K562 (cell line): Measurements from ENCODE around the gene CTRL. TPM values are rescaled to one million over a fixed set of nuclear protein-coding genes. Genes with fewer than 3 reads are reported as not detected.

ENCODE experiments used
- CBX3 ChIP-seq, 2 experiments: IDR thresholded peaks; 1 replicate in 1 of 2; 2 replicates in 1 of 2; pipeline ENCODE4 v1.6.1; 2012; ENCODE audit warnings: inconsistent platforms in 2 of 2, low read length in 2 of 2, borderline replicate concordance in 1 of 2, control low read depth in 1 of 2
- CREM ChIP-seq: IDR thresholded peaks from 2 replicates; pipeline ENCODE4 v1.6.1; 2014; ENCODE audit warnings: antibody characterized with exemption, low read depth
- FOXK1 ChIP-seq: sonication (generic); formaldehyde crosslinking; IDR thresholded peaks from 2 replicates; pipeline ENCODE4 v1.8.0; 2022; ENCODE audit warnings: missing genetic modification reagents, mild to moderate bottlenecking, borderline replicate concordance
- LEF1 ChIP-seq: fragments of 450-650 bp; IDR thresholded peaks from 2 replicates; pipeline ENCODE4 v1.6.1; 2016; ENCODE audit warnings: mild to moderate bottlenecking
- MIER1 ChIP-seq: fragments of 450-650 bp; IDR thresholded peaks from 2 replicates; pipeline ENCODE4 v1.6.1; 2016; ENCODE audit warnings: antibody characterized with exemption, mild to moderate bottlenecking, low read depth
- NCOA1 ChIP-seq: fragments of 450-650 bp; IDR thresholded peaks from 2 replicates; pipeline ENCODE4 v1.6.1; 2016; ENCODE audit warnings: low read depth
- NCOA2 ChIP-seq, 2 experiments: fragments of 450-650 bp; IDR thresholded peaks; 2 replicates each; pipeline ENCODE4 v1.6.1; 2018; ENCODE audit warnings: mild to moderate bottlenecking in 2 of 2, moderate library complexity in 1 of 2; ENCODE audit not compliant: partially characterized antibody in 2 of 2
- SIN3A ChIP-seq, 2 experiments: fragments of 150-350 bp in 1 of 2; IDR thresholded peaks; 2 replicates each; pipeline ENCODE4 v1.6.1; 2011 to 2016; ENCODE audit warnings: borderline replicate concordance in 2 of 2, low read depth in 2 of 2, low read length in 2 of 2, mild to moderate bottlenecking in 2 of 2, moderate library complexity in 2 of 2; ENCODE audit not compliant: control insufficient read depth in 1 of 2
- SRSF7 ChIP-seq: fragments of 200-400 bp; formaldehyde crosslinking; optimal IDR thresholded peaks from 2 replicates; pipeline ENCODE3; 2017; ENCODE audit warnings: mild to moderate bottlenecking, low read depth, low read length
- ZNF282 ChIP-seq: sonication (generic); formaldehyde crosslinking; IDR thresholded peaks from 2 replicates; pipeline ENCODE4 v1.8.1; 2023; ENCODE audit warnings: missing genetic modification reagents
- polyA plus RNA-seq, 8 experiments: library from polyadenylated mRNA; depleted of rRNA in 4 of 8; stranded (reverse) in 5 of 8; unstranded in 3 of 8; fragments of >200 nt; fragmentation: Nextera tagmentation in 2 of 8; fragmentation: Illumina TruSeq in 1 of 8; extraction: Ambion mirVana in 2 of 8; extraction: Trizol in 1 of 8; gene quantifications; 2 replicates each; pipeline versions ENCODE4 v1.2.1 to v1.2.3, GENCODE V29; 2011 to 2014; ENCODE audit warnings: inconsistent platforms in 1 of 8, missing spikeins in 1 of 8
- total RNA-seq, 7 experiments: library from RNA; depleted of rRNA in 6 of 7; stranded (reverse); fragments of >200 nt in 6 of 7; fragmentation: Illumina TruSeq in 2 of 7; extraction: Trizol in 2 of 7; gene quantifications; 2 replicates each; pipeline versions ENCODE4 v1.2.1 to v1.2.3, GENCODE V29; 2011 to 2021; ENCODE audit warnings: low replicate concordance in 1 of 7
- TF ChIP-seq, protein P1 (sequence below): fragments of 450-650 bp; conservative IDR thresholded peaks from 2 replicates; pipeline ENCODE4 v1.6.1; 2016; ENCODE audit warnings: missing genetic modification characterization, low read depth, mild to moderate bottlenecking, control low read depth, missing compliant biosample characterization
- TF ChIP-seq, protein P2 (sequence below): fragments of 450-650 bp; formaldehyde crosslinking; IDR thresholded peaks from 2 replicates; pipeline ENCODE4 v1.4.0; 2022; ENCODE audit warnings: missing genetic modification characterization
- TF ChIP-seq, protein P3 (sequence below): IDR thresholded peaks from 2 replicates; pipeline ENCODE4 v1.6.1; 2012; ENCODE audit warnings: low read depth, low read length, improper control_type of control experiment, borderline replicate concordance
- TF ChIP-seq, protein P4 (sequence below): fragments of 250-450 bp; sonication (Bioruptor Pico); IDR thresholded peaks from 2 replicates; pipeline ENCODE4 v1.8.0; 2021; ENCODE audit warnings: mild to moderate bottlenecking, moderate library complexity

The CTRL gene
- total and polyA plus RNA-seq, 9 of the 15 experiments (the other 6 are each of a cell fraction or from before 2014, with no cell fraction given), result 1.4 to 5.6 (median 2.5) TPM

DNA sequence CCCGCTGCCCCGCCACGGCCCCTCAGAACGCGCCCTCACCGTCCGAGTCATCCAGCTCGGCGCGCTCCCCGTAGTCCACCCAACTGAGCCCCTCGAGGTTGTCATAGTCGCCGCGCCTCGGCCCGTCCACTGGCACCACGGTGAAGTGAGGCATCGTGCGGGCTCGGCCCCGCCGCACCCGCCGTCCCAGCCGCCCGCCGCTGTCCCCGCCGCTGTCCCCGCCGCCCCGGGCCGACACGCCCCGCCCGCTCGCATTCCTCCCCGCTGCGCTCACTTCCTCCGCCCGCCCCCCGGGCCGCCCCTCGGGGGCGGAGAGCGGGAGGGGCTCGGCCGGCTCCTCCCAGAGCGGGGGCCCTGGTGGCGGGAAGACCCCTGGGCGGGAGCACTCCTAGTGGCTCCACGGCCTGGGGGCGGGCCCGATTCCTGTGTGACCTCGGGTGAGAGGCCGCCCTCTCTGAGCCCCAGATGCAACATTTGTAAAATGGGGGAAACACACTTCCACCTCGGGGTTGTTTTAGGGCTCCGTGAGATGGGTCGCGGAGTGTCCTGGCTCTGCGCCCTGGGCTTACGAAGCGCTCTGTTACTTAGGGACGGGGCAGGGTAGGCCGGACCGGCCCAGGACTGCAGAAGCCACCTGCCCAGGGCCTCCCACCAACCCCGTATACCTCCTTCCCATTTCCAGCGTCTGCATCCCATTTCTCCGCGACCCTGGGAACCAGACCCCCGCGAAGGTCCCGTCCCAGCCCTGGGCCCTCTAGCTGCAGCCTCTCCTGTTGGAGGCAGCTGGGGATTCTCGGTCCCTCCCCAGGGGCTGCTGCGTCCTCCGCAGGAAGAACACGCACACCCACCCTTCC is 37.0 kb upstream of the CTRL start, which contains the start of gene SLC12A4 (continued):
- TF ChIP-seq, protein P1, sequence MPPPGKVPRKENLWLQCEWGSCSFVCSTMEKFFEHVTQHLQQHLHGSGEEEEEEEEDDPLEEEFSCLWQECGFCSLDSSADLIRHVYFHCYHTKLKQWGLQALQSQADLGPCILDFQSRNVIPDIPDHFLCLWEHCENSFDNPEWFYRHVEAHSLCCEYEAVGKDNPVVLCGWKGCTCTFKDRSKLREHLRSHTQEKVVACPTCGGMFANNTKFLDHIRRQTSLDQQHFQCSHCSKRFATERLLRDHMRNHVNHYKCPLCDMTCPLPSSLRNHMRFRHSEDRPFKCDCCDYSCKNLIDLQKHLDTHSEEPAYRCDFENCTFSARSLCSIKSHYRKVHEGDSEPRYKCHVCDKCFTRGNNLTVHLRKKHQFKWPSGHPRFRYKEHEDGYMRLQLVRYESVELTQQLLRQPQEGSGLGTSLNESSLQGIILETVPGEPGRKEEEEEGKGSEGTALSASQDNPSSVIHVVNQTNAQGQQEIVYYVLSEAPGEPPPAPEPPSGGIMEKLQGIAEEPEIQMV (tag), result no peak
- TF ChIP-seq LEF1, result no peak
- TF ChIP-seq CBX3 (IDR thresholded peaks at IDR 0.05; ENCODE audit: borderline replicate concordance in 1 of 2, low read length in 2 of 2), result peak in 1 of 2 experiments; percentile 64; a peak in 1 of 3 replicates
- no peak for TF ChIP-seq FOXK1
- 0 out of 2 replicates have a peak, but pooled peaks have one; percentile 71 for TF ChIP-seq MIER1
- TF ChIP-seq, protein P2, sequence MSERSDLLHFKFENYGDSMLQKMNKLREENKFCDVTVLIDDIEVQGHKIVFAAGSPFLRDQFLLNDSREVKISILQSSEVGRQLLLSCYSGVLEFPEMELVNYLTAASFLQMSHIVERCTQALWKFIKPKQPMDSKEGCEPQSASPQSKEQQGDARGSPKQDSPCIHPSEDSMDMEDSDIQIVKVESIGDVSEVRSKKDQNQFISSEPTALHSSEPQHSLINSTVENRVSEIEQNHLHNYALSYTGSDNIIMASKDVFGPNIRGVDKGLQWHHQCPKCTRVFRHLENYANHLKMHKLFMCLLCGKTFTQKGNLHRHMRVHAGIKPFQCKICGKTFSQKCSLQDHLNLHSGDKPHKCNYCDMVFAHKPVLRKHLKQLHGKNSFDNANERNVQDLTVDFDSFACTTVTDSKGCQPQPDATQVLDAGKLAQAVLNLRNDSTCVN (CRISPR knock-in tag), result no peak
- TF ChIP-seq NCOA1, result no peak
- no peak for TF ChIP-seq CREM
- no peak for TF ChIP-seq ZNF282 (CRISPR knock-in tag)
- no peak; a peak in 1 of 4 replicates for TF ChIP-seq SIN3A (IDR thresholded peaks at IDR 0.05; ENCODE audit: borderline replicate concordance in 2 of 2, control insufficient read depth in 1 of 2, low read depth in 2 of 2, low read length in 2 of 2)
- no peak for TF ChIP-seq SRSF7
- no peak for TF ChIP-seq NCOA2 (IDR thresholded peaks at IDR 0.05; ENCODE audit: partially characterized antibody in 2 of 2)
- TF ChIP-seq, protein P3, sequence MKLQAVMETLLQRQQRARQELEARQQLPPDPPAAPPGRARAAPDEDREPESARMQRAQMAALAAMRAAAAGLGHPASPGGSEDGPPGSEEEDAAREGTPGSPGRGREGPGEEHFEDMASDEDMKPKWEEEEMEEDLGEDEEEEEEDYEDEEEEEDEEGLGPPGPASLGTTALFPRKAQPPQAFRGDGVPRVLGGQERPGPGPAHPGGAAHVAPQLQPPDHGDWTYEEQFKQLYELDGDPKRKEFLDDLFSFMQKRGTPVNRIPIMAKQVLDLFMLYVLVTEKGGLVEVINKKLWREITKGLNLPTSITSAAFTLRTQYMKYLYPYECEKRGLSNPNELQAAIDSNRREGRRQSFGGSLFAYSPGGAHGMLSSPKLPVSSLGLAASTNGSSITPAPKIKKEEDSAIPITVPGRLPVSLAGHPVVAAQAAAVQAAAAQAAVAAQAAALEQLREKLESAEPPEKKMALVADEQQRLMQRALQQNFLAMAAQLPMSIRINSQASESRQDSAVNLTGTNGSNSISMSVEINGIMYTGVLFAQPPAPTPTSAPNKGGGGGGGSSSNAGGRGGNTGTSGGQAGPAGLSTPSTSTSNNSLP, result no peak
- TF ChIP-seq, protein P4, sequence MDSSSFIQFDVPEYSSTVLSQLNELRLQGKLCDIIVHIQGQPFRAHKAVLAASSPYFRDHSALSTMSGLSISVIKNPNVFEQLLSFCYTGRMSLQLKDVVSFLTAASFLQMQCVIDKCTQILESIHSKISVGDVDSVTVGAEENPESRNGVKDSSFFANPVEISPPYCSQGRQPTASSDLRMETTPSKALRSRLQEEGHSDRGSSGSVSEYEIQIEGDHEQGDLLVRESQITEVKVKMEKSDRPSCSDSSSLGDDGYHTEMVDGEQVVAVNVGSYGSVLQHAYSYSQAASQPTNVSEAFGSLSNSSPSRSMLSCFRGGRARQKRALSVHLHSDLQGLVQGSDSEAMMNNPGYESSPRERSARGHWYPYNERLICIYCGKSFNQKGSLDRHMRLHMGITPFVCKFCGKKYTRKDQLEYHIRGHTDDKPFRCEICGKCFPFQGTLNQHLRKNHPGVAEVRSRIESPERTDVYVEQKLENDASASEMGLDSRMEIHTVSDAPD, result no peak
